Right lung (tissue), 5 donors: ENCODE measurements around the gene LGALS16. TPM values are rescaled to one million over a fixed set of nuclear protein-coding genes. Genes with fewer than 3 reads are reported as not detected.
"Not testable (repeated sequence)": the region's sequence is repeated elsewhere in the genome, so short reads cannot be mapped to it uniquely, and the experiment has no call there.

Source experiments
- DNase-seq, 2 donors: peaks; one replicate each; pipeline ENCODE4 v3.0.0-alpha.2; 2013
- polyA plus RNA-seq, 5 donors: library from polyadenylated mRNA; unstranded; fragments of 120-200 nt; gene quantifications; one replicate each; pipeline versions ENCODE4 v1.2.1 to v1.2.3, GENCODE V29; 2013; ENCODE audit warnings: inconsistent platforms in 1 of 5, low replicate concordance in 1 of 5; ENCODE audit not compliant: insufficient read length in 5 of 5, insufficient read depth in 1 of 5

LGALS16 gene
- polyA plus RNA-seq, 5 donors: not detected

GRCh38 chr19:39677961-39678889, 22.5 kb downstream of the LGALS16 start:
- DNase-seq: peak; percentile 8 to 10

DNA sequence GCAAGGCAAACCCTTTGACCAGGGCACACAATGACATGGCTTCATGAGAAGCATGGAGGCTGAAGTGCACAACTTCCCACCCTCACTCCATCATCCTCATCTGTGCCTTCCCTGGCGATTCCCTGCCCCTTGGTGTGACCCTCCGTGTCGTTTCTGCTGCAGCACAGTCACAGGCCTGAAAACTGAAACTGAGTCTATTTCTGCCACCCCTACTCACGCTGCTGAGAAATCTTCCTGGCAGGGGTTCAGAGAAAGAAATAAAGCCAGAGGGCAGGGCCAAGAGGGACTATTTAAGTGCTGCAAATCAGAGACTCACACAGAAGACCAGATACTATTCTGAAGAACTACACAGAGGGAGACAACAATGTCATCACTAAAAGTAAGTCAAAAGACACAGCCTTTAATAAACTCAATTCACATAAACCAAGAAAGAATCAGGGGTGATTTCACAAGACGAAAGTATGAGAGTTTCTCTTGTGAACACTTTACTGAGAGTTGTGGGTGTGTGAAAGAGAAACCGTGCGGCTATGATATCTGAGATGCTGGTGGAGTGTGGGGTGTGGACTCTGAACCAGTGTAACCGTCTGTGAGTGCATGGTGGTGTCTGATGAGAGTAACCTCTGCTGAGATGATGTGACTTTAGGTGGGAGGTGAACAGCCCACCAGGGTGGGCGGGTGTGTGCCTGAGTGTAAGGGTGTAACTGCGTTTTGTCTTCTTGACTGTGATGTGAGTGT, 23.5 kb downstream of the LGALS16 start:
- DNase-seq: no peak

DNA sequence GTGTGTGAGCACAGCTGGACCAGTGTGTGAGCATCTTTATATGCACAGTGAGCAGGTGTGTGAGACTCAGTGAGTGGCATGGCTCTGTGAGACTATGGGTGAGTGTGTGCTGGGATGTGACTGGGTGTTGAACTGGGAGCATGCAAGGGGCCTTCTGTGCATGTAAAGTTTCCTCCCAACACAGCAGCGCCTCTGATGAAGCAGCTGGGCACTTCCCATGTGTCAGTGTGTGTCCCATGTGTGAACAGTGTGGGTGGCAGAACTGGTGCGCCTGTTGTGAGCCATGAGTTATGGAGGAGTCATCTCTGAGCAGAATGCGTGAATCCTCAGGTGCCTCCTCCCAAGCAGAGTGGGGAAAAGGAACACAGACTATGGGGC, 24.1 kb downstream of the LGALS16 start:
- no peak for DNase-seq

DNA sequence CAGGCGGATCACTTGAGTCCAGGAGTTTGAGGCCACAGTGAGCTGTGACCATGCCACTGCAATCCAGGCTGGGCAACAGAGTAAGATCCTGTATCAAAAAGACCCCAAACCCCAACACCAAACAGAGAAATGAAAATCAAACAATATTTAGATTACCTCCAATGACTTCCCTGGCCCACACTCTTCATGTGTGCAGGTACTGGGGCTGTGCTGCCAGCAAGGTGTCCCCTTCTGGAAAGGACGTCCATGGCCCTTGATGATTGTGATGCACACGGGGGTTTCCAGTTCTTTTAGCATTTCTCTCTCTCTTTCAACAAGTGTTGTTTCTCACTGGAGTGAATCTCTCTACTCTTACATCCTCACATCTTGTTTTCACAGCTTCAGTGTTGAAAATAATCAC, 24.9 kb downstream of the LGALS16 start:
- DNase-seq: no peak

- no peak for DNase-seq
These were observed 25.7 kb downstream of the LGALS16 start for GRCh38 chr19:39681416-39681815.

DNA sequence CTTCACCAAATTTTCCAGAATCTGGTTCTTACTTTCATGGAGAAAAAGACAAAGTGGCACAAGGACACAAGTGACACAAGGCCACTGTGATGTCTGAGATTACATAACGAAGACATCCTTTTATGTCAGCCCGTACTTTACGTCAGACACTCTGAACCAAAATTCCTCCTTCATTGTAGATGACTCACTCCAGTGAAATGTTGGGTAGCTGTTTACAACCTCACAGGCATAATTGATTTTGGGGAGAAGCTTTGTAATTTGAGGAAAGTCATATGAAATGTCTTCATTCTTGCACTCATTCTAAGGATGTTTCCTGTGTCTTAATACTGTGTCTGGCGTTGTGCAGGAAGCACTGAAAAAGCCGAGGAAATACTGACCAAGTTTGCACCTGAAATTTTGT, 28.6 kb downstream of the LGALS16 start:
- DNase-seq: no peak

GRCh38 chr19:39686739-39687138, 31.0 kb downstream of the LGALS16 start:
- DNase-seq: no peak

- not testable (repeated sequence) for DNase-seq
These were observed 32.9 kb downstream of the LGALS16 start for GRCh38 chr19:39688637-39689036.

GRCh38 chr19:39692166-39692565, 36.5 kb downstream of the LGALS16 start:
- no peak for DNase-seq

DNA sequence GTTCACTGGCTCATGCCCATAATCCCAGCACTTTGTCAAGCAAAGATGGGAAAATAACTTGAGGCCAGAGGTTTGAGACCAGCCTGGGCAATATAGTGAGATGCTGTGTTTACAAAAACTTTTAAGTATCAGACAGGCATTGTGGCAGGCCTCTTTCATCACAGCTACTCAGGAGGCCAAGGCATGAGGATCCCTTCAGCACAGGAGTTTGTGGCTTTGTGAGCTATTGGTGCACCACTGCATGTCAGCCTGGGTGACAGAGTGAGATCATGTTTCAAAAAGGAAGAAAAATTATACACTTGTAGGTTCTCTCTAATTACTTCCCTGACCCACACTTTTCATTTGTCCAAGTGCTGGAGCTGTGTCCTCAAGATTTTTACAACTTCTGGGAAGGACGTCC, 37.1 kb downstream of the LGALS16 start:
- no peak for DNase-seq

GRCh38 chr19:39695759-39696158, 40.0 kb downstream of the LGALS16 start:
- no peak for DNase-seq

- DNase-seq: no peak
These were observed 40.7 kb downstream of the LGALS16 start for GRCh38 chr19:39696387-39696786.

GRCh38 chr19:39698535-39698934, 42.8 kb downstream of the LGALS16 start:
- no peak for DNase-seq

DNA sequence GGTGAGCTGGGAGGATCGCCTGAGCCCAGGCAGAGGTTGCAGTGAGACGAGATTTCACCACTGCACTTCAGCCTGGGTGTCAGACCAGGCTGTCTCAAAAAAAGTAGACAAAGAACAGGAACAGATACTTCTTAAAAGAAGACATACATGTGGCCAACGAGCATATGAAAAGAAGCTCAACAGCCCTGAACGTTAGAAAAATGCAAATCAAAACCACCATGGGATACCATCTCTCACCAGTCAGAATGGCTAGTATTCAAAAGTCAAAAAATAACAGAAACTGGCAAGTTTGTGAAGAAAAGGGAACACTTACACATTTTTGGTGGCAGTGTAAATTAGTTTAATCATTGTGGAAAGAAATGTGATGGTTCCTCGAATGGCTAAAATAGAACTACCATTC, 45.6 kb downstream of the LGALS16 start:
- DNase-seq: no peak

- DNase-seq: no peak
These were observed 48.7 kb downstream of the LGALS16 start, which contains the start of gene LGALS14 for GRCh38 chr19:39704181-39705044. LGALS14 (plus strand) TSS chr19:39704481; CDS start chr19:39704529, 48 bp downstream.

DNA sequence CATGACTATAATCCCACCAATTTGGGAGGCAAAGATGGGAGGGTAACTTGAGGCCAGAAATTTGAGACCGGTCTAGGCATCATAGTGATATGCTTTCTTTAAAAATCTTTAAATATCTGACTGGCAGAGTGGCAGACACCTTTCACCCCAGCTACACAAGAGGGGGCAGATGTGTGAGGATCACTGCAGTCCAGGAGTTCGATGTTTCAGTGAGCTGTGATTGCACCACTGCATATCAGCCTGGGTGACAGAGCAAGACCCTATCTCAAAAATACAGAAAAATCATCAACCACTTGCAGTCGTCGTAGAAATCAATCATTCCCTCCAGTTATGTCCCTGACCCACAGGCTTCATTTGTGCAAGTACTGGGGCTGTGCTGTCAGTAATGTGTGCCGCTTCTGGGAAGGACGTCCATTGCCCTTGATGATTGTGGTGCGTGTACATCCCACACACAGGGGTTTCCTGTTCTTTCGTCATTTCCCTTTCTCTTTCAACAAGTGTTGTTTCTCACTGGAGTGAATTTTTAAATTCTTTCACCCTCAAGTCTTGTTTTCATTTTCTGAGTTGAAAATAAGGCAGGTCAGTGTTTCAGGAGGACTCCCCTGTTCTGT, 50.0 kb downstream of the LGALS16 start:
- no peak for DNase-seq

DNA sequence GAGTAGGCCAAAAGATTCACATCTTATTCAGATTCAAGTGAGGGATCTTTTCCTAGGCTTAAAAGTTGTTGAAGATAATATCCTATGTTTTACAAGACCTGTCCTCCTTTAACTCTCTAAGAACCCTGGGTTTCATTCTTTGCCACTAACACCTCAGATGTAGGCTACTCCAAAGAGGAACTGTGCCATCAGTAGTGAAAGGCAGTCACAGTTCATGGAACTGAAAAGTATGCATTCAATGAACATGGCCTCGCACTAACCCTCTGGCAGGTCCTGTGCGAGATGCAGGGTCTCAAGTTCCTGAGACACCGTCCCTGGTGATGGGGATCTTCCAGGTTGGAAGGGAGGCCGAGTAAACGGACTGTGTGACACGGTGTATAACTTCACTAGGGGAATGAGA, 52.9 kb downstream of the LGALS16 start:
- DNase-seq: no peak

GRCh38 chr19:39709026-39709872, 53.5 kb downstream of the LGALS16 start:
- DNase-seq: no peak
